Stimulated activated CD8-positive, alpha-beta memory T cell treated with anti-CD3 and anti-CD28 coated beads, Interleukin-12 subunit alpha, Interleukin-12 subunit beta, amount 100 ng/mL, for 1 hour (primary cell): ENCODE results near the gene RAC2.

ENCODE experiments used
- DNase-seq: peaks from one replicate; pipeline ENCODE4 v3.0.0-alpha.2; 2020; ENCODE audit warnings: low read depth

Gene RAC2

GRCh38 chr22:37187891-37188761 is 55.9 kb downstream of the RAC2 start, which contains the start of gene C1QTNF6:
C1QTNF6 (minus strand) TSS chr22:37188247; CDS start chr22:37188213, 34 bp downstream.
- DNase-seq: no peak

- DNase-seq: no peak
Measured at GRCh38 chr22:37187552-37187890, 56.5 kb downstream of the RAC2 start.

- DNase-seq: no peak
Measured at GRCh38 chr22:37186997-37187522, 57.0 kb downstream of the RAC2 start.

GRCh38 chr22:37186228-37186996 is 57.7 kb downstream of the RAC2 start:
- DNase-seq: no peak

- DNase-seq: no peak
Measured at GRCh38 chr22:37185646-37186227, 58.3 kb downstream of the RAC2 start.

GRCh38 chr22:37184816-37185541 is 59.1 kb downstream of the RAC2 start:
- no peak for DNase-seq

- DNase-seq: no peak
Measured at GRCh38 chr22:37184380-37184755, 59.7 kb downstream of the RAC2 start.

- no peak for DNase-seq
Measured at GRCh38 chr22:37183432-37184379, 60.4 kb downstream of the RAC2 start.

- no peak for DNase-seq
Measured at GRCh38 chr22:37182949-37183245, 61.2 kb downstream of the RAC2 start.

- no peak for DNase-seq
Measured at GRCh38 chr22:37182101-37182948, 61.7 kb downstream of the RAC2 start.

- DNase-seq: no peak
Measured at GRCh38 chr22:37181681-37182080, 62.4 kb downstream of the RAC2 start.

- DNase-seq: no peak
Measured at GRCh38 chr22:37180531-37181231, 63.4 kb downstream of the RAC2 start.

- no peak for DNase-seq
Measured at GRCh38 chr22:37179622-37180420, 64.2 kb downstream of the RAC2 start.

GRCh38 chr22:37179126-37179470 is 65.0 kb downstream of the RAC2 start:
- DNase-seq: no peak

- no peak for DNase-seq
Measured at GRCh38 chr22:37178350-37179125, 65.5 kb downstream of the RAC2 start.

- no peak for DNase-seq
Measured at GRCh38 chr22:37177755-37178154, 66.3 kb downstream of the RAC2 start.

- DNase-seq: no peak
Measured at GRCh38 chr22:37177221-37177620, 66.8 kb downstream of the RAC2 start.
